Ovary (tissue), 3 donors: ENCODE data around the gene CRACDL.

Experiments
- EP300 ChIP-seq: sonication (generic); formaldehyde crosslinking; IDR thresholded peaks from one replicate; pipeline ENCODE4 v1.6.1; 2017; ENCODE audit warnings: antibody characterized with exemption
- POLR2A ChIP-seq: fragments of 450-650 bp; IDR thresholded peaks from one replicate; pipeline ENCODE4 v1.6.1; 2017; ENCODE audit warnings: antibody characterized with exemption, mild to moderate bottlenecking, moderate library complexity
- TF ChIP-seq, protein P1 (sequence below), 3 donors: fragments of 450-650 bp in 2 of 3; fragments of 200-600 bp in 1 of 3; IDR thresholded peaks; one replicate each; pipeline versions ENCODE4 v1.5.1 to v1.8.0; 2016 to 2022; ENCODE audit warnings: antibody characterized with exemption in 3 of 3, mild to moderate bottlenecking in 1 of 3
- donor health status: DM: no; HTN: no; CAD: no.

DNA sequence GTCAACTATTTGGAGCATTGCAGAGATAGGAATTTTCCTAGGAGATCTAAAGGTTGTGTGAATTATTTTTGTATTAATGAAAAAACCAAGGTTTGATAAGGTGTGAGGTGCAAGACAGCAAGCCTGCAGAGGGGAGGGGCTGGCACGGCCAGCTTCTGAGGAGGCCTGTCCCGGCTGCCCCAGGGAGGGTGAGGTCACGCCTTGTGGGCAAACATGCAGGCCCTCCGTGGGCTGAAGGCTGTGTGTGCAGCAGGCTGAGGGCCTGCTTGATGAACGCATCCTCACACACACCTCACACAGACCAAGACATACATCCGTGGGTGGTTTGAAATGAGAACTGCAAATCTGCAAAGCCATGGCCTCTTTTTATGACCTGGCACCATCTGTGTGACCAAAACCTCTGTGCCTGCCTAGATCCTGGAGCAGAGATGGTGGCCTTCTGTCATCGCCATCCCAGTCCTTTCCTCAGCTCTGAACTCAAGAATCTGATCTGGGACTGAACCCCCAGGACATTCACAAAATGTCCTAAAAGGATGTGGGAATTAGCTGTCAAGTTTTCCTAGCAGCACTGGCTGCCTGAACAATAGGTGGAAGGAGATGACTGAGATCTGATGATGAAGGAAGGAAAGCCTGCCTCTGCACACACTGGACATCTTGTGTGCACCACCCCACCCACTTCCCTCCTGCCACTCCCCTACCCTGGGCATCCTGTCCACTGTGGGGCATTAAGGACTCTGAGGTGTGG is 102.7 kb downstream of the CRACDL start:
- TF ChIP-seq, protein P1, sequence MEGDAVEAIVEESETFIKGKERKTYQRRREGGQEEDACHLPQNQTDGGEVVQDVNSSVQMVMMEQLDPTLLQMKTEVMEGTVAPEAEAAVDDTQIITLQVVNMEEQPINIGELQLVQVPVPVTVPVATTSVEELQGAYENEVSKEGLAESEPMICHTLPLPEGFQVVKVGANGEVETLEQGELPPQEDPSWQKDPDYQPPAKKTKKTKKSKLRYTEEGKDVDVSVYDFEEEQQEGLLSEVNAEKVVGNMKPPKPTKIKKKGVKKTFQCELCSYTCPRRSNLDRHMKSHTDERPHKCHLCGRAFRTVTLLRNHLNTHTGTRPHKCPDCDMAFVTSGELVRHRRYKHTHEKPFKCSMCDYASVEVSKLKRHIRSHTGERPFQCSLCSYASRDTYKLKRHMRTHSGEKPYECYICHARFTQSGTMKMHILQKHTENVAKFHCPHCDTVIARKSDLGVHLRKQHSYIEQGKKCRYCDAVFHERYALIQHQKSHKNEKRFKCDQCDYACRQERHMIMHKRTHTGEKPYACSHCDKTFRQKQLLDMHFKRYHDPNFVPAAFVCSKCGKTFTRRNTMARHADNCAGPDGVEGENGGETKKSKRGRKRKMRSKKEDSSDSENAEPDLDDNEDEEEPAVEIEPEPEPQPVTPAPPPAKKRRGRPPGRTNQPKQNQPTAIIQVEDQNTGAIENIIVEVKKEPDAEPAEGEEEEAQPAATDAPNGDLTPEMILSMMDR (IDR thresholded peaks at IDR 0.05) = no peak
- TF ChIP-seq EP300 (no peak), POLR2A (no peak)
